A673 (cell line): Measurements from ENCODE around the gene TCF7L1. TPM values are rescaled to one million over a fixed set of nuclear protein-coding genes. Genes with fewer than 3 reads are reported as not detected.

Experiments
- BruUV-seq: library from RNA; stranded (reverse); fragments of 400-500 nt; replicated peaks from 2 replicates; lab custom pipeline; 2021; lab: Mats Ljungman, UMichigan
- CTCF ChIA-PET: fragments of 300-600 bp; sonication (Branson Sonifier 250); formaldehyde crosslinking; loops from one replicate; lab custom pipeline; 2022; ENCODE audit warnings: antibody characterized with exemption; lab: Charles Lee
- POLR2A ChIA-PET: fragments of 300-600 bp; sonication (Branson Sonifier 250); formaldehyde crosslinking; loops from one replicate; lab custom pipeline; 2022; ENCODE audit warnings: antibody characterized with exemption; ENCODE audit not compliant: low non-redundant PET; lab: Charles Lee
- DNase-seq: peaks from one replicate; pipeline ENCODE4 v3.0.0-alpha.2; 2015; ENCODE audit warnings: low spot score
- H3K27ac ChIP-seq: fragments of 200-600 bp; sonication (generic); 2 replicates; pipeline ENCODE4 v1.5.1; 2016; ENCODE audit warnings: mixed run types, low read depth, mild to moderate bottlenecking, mixed read lengths, antibody characterized with exemption, low read length; ENCODE audit not compliant: poor library complexity, severe bottlenecking
- H3K27me3 ChIP-seq: fragments of 200-600 bp; sonication (generic); replicated peaks from 2 replicates; pipeline ENCODE4 v1.6.1; 2017; ENCODE audit warnings: mixed run types, low read depth, mild to moderate bottlenecking, mixed read lengths, antibody characterized with exemption, low read length; ENCODE audit not compliant: insufficient read depth, poor library complexity
- H3K36me3 ChIP-seq: fragments of 200-600 bp; sonication (generic); 2 replicates; pipeline ENCODE4 v1.6.1; 2016; ENCODE audit warnings: mixed run types, mild to moderate bottlenecking, mixed read lengths, antibody characterized with exemption, low read length; ENCODE audit not compliant: insufficient read depth, poor library complexity, severe bottlenecking
- H3K4me1 ChIP-seq: fragments of 200-600 bp; sonication (generic); 2 replicates; pipeline ENCODE4 v1.6.1; 2017; ENCODE audit warnings: mixed run types, mild to moderate bottlenecking, mixed read lengths, antibody characterized with exemption, low read length; ENCODE audit not compliant: insufficient read depth, poor library complexity, severe bottlenecking
- H3K4me3 ChIP-seq: fragments of 200-600 bp; sonication (generic); 2 replicates; pipeline ENCODE4 v1.5.1; 2016; ENCODE audit warnings: low read depth, mixed run types, mild to moderate bottlenecking, mixed read lengths, low read length; ENCODE audit not compliant: poor library complexity, severe bottlenecking
- H3K9me3 ChIP-seq: fragments of 200-600 bp; sonication (generic); 2 replicates; pipeline ENCODE4 v1.6.1; 2016; ENCODE audit warnings: mixed run types, low read depth, mild to moderate bottlenecking, mixed read lengths, antibody characterized with exemption, low read length; ENCODE audit not compliant: poor library complexity, severe bottlenecking
- CTCF ChIP-seq: fragments of 300-800, 200-600 bp; sonication (generic); conservative IDR thresholded peaks from 2 replicates; pipeline ENCODE4 v1.5.1; 2017; ENCODE audit warnings: low read depth, mild to moderate bottlenecking, antibody characterized with exemption, low read length, moderate library complexity, mixed read lengths
- EZH2 ChIP-seq: fragments of 200-600 bp; sonication (generic); IDR thresholded peaks from 2 replicates; pipeline ENCODE4 v1.6.1; 2017; ENCODE audit warnings: borderline replicate concordance, low read depth, mild to moderate bottlenecking, mixed read lengths, antibody characterized with exemption, low read length; ENCODE audit not compliant: poor library complexity, severe bottlenecking
- intact Hi-C: fragments of 100-400 bp; cut with micrococcal nuclease; formaldehyde crosslinking; loops from one replicate; pipeline ENCODE4 v1.10.0; 2022; ENCODE audit not compliant: unreplicated experiment
- total RNA-seq: library from RNA; stranded (reverse); gene quantifications from 2 replicates; pipeline ENCODE4 v1.2.3, GENCODE V29; 2021

TCF7L1 gene
- total RNA-seq, 1 experiment from 2014 or later = 21.9 TPM

GRCh38 chr2:85095094-85095493 lies 38.1 kb upstream of the TCF7L1 start:
- TF ChIP-seq EZH2 (no peak), CTCF (no peak)
- H3K4me3 ChIP-seq = no peak overlapping the region
- no peaks in the 10 kb centered on the region for H3K36me3 ChIP-seq
- DNase-seq = no peak
- intact Hi-C loops = no loop called here
- no peak overlapping the region for H3K27ac ChIP-seq
- no peaks in the 10 kb centered on the region for H3K4me1 ChIP-seq
- POLR2A ChIA-PET = no interaction called here
- no peaks in the 10 kb centered on the region for H3K9me3 ChIP-seq
- no TSS peak for BruUV-seq
- CTCF ChIA-PET = interaction anchor here (0.5 kb wide), 1 partner anchor 90 kb away, joined by 4 read pairs; no protein-coding TSS in a partner anchor
- H3K27me3 ChIP-seq = no peaks in the 10 kb centered on the region

- CTCF ChIA-PET = interaction anchor here (0.6 kb wide), 1 partner anchor 215 kb away, joined by 3 read pairs; no protein-coding TSS in a partner anchor
- Histone ChIP-seq H3K4me3 (no peak overlapping the region), H3K36me3 (no peaks in the 10 kb centered on the region), H3K27me3 (no peaks in the 10 kb centered on the region), H3K27ac (no peak overlapping the region), H3K9me3 (no peaks in the 10 kb centered on the region), H3K4me1 (no peaks in the 10 kb centered on the region)
- no peak for TF ChIP-seq EZH2
- no peak for TF ChIP-seq CTCF
- intact Hi-C loops = no loop called here
- no peak for DNase-seq
- POLR2A ChIA-PET = no interaction called here
- BruUV-seq = no TSS peak
These were observed 36.6 kb upstream of the TCF7L1 start for GRCh38 chr2:85096616-85097015.

- no peaks in the 10 kb centered on the region for H3K27me3 ChIP-seq
- H3K4me3 ChIP-seq = no peak overlapping the region
- TF ChIP-seq EZH2 (no peak), CTCF (no peak)
- ChIA-PET POLR2A (no interaction called here), CTCF (no interaction called here)
- H3K36me3 ChIP-seq = no peaks in the 10 kb centered on the region
- intact Hi-C loops = no loop called here
- H3K27ac ChIP-seq = no peak overlapping the region
- DNase-seq = no peak
- no peaks in the 10 kb centered on the region for H3K9me3 ChIP-seq
- BruUV-seq = no TSS peak
- no peaks in the 10 kb centered on the region for H3K4me1 ChIP-seq
These were observed 29.0 kb upstream of the TCF7L1 start for GRCh38 chr2:85104228-85104627.
